Activated CD4-positive, alpha-beta memory T cell treated with anti-CD3 and anti-CD28 coated beads, Interleukin-2, amount 10 ng/mL, durations not matched to agents 7 days and 5 days (primary cell): ENCODE results near the gene CDH11. TPM values are rescaled to one million over a fixed set of nuclear protein-coding genes. Genes with fewer than 3 reads are reported as not detected.

Experiments
- CTCF ChIA-PET: fragments of 350-600 bp; sonication (Branson Sonifier 250); formaldehyde crosslinking; loops from one replicate; lab custom pipeline; 2021; ENCODE audit warnings: antibody characterized with exemption, inconsistent platforms; lab: Charles Lee
- POLR2A ChIA-PET: fragments of 350-600 bp; sonication (Branson Sonifier 250); formaldehyde crosslinking; loops from one replicate; lab custom pipeline; 2021; ENCODE audit warnings: antibody characterized with exemption; lab: Charles Lee
- DNase-seq: peaks from one replicate; pipeline ENCODE4 v3.0.0-alpha.2; 2020
- H3K27ac Mint-ChIP-seq: one replicate; pipeline ENCODE4 v1.8.0; 2021; ENCODE audit warnings: mild to moderate bottlenecking, mixed read lengths
- H3K27me3 Mint-ChIP-seq: one replicate; pipeline ENCODE4 v1.8.0; 2021; ENCODE audit warnings: mixed read lengths
- H3K36me3 Mint-ChIP-seq: one replicate; pipeline ENCODE4 v1.8.0; 2021; ENCODE audit warnings: low read depth, mixed read lengths
- H3K4me1 Mint-ChIP-seq: one replicate; pipeline ENCODE4 v1.8.0; 2021; ENCODE audit warnings: mixed read lengths
- H3K4me3 Mint-ChIP-seq: one replicate; pipeline ENCODE4 v1.8.0; 2021; ENCODE audit warnings: mild to moderate bottlenecking, mixed read lengths
- H3K9me3 Mint-ChIP-seq: one replicate; pipeline ENCODE4 v1.8.0; 2021; ENCODE audit warnings: mixed read lengths
- total RNA-seq, 2 experiments: library from RNA; stranded (reverse); gene quantifications; one replicate each; pipeline ENCODE4 v1.2.3, GENCODE V29; 2021

Gene CDH11
- total RNA-seq, 2 experiments from 2014 or later: not detected

DNA sequence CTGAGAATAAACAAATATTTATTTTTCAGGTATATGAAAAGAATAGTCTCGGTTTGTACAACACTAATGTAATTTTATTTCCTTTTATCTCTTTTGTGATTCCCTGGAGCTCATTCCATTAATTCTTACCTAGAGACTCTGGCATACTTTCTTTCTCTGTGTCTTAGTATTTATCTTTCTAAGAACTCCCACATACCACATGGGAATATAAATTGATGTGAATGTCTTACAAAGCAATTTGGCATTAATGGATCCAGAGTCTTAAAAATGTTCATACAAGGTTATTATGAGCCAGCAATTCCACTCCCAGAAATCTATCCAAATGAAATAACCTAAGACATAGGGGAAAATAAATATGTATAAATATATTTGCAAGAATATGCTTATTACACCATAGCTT, 202.7 kb downstream of the CDH11 start:
- Mint-ChIP-seq H3K4me1 (no peaks in the 10 kb centered on the region), H3K27me3 (no peaks in the 10 kb centered on the region), H3K36me3 (no peaks in the 10 kb centered on the region), H3K9me3 (peaks cover 12% of the 10 kb centered on the region), H3K4me3 (no peak overlapping the region), H3K27ac (no peak overlapping the region)
- ChIA-PET POLR2A (no interaction called here), CTCF (no interaction called here)
- DNase-seq: no peak

DNA sequence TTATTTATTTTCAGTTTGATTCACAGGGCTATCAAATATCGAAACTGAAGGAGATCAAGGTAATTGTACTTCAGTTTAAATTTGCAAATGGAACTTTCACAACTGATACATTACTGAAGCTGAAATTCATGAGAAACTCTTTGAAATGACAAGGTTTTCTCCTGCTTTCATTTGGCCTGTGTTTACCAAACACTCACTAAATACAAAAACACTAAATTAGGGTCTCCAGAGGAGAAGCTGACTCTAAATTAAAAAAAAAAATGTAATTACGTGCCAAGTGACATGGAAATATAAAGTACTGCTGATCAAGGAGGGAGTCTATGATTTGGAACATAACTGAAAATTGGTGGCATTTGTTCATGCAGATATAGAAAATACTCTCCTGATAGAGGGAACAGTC, 205.8 kb downstream of the CDH11 start:
- Mint-ChIP-seq H3K36me3 (no peaks in the 10 kb centered on the region), H3K27me3 (no peaks in the 10 kb centered on the region), H3K27ac (no peak overlapping the region), H3K4me1 (no peaks in the 10 kb centered on the region), H3K4me3 (no peak overlapping the region), H3K9me3 (peaks cover 10% of the 10 kb centered on the region)
- no peak for DNase-seq
- ChIA-PET POLR2A (no interaction called here), CTCF (no interaction called here)

DNA sequence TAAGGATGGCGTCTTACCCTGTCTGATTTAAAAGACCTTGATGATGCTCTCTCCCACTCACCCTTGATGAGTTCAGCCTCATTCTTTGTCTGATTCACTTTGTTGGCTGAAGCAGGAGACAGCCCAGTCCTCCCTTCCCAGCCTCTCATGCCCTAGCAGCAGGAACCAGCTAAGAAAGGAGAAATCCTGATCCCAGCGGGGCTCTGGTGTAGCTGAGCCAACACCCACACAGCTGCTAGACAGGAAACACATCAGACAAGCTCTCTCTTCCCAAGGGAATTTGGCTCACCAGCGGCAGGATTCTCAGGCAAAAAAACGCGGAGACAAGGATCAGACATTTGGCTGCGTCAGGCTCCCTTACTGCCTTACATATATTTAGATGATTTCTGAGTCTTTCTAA, 211.5 kb downstream of the CDH11 start:
- H3K27me3 Mint-ChIP-seq: no peaks in the 10 kb centered on the region
- no peaks in the 10 kb centered on the region for H3K4me1 Mint-ChIP-seq
- no peak for DNase-seq
- ChIA-PET CTCF (no interaction called here), POLR2A (no interaction called here)
- H3K36me3 Mint-ChIP-seq: no peaks in the 10 kb centered on the region
- no peak overlapping the region for H3K4me3 Mint-ChIP-seq
- peaks cover 12% of the 10 kb centered on the region for H3K9me3 Mint-ChIP-seq
- H3K27ac Mint-ChIP-seq: no peak overlapping the region

DNA sequence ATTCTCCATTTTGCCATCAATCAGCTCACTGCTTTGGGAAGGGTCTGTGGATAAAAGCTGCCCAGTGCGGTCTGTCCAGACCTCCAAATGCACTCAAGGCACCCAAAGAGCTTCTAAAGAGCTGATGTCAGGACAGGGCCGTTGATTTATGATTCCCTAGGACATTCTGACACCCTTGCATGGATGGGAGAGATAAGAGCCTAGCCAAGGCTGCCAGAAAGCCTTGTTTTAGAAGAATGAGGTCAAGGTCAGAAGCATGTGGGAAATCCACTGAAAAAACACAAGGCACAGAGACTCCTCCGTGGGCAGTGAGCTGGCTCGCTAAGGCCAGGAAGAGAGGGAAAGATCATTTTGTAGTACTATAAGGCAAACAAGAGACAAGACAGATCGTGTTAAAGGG, 214.0 kb downstream of the CDH11 start:
- no peak for DNase-seq
- CTCF ChIA-PET: no interaction called here
- no peak overlapping the region for H3K27ac Mint-ChIP-seq
- no peaks in the 10 kb centered on the region for H3K4me1 Mint-ChIP-seq
- peaks cover 12% of the 10 kb centered on the region for H3K9me3 Mint-ChIP-seq
- POLR2A ChIA-PET: no interaction called here
- H3K36me3 Mint-ChIP-seq: no peaks in the 10 kb centered on the region
- H3K27me3 Mint-ChIP-seq: no peaks in the 10 kb centered on the region
- no peak overlapping the region for H3K4me3 Mint-ChIP-seq

DNA sequence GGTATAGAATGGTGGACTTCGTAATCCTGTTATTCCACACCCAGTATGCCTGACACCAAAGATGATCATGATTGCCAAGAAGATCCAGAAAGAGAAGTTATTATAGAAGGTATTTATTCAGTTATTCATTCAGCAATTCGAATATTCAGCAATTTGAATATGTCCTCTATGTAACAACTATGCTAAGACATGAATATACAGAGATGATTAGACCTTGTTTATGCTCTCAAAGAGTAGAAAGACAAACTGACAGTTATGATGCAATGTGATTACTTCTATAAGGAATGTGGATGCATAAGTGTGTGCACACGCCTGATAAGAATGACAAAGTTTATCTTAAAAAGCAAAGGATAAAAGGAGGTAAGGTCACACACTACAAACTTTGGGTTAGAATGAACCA, 218.1 kb downstream of the CDH11 start:
- Mint-ChIP-seq H3K4me3 (no peak overlapping the region), H3K27ac (no peak overlapping the region), H3K36me3 (no peaks in the 10 kb centered on the region), H3K4me1 (no peaks in the 10 kb centered on the region), H3K9me3 (peaks cover 13% of the 10 kb centered on the region), H3K27me3 (no peaks in the 10 kb centered on the region)
- DNase-seq: no peak
- ChIA-PET CTCF (no interaction called here), POLR2A (no interaction called here)

DNA sequence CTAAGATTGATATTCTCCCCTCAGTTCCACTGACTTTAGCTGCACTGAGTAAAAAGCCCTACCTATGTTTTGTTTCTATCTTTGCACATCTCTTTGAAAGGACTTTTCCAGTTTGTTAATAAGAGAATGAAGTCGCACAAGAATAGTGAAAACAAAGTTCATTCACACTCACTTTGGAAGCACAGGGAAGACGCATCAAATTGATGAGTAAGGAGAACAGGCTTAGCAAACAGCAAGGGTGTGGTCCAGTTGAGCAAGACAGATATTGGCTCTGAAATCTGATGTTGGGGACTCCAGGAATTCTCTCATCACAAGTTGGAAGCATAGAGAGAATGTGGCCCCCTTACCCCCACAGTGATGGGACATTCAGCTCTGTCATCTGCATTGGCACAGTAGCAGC, 221.3 kb downstream of the CDH11 start:
- H3K27ac Mint-ChIP-seq: no peak overlapping the region

DNA sequence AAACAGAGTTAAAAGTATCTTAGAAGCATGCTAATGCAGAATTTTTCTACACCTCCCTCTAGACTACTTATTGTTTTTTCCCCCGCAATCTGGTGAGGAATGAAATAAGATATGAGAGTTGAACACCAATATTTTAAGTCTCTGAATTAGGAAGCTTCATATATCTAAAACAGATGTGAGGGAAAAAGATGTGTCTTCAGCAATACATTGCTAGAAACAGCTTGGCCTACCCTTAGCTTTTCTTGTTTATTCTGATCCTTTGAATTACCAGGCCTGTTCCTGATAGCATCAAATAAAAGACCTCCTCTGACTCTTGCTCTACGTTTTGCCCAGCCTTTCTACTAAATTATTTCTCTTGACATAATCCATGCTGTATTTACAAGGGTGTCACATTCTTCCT, 221.8 kb downstream of the CDH11 start:
- Mint-ChIP-seq H3K4me1 (no peaks in the 10 kb centered on the region), H3K27me3 (no peaks in the 10 kb centered on the region), H3K4me3 (no peak overlapping the region), H3K27ac (no peak overlapping the region), H3K36me3 (no peaks in the 10 kb centered on the region), H3K9me3 (peaks cover 11% of the 10 kb centered on the region)
- DNase-seq: no peak
- ChIA-PET CTCF (no interaction called here), POLR2A (no interaction called here)

More for the DNA sequence above, 221.3 kb downstream of the CDH11 start:
- ChIA-PET CTCF (no interaction called here), POLR2A (no interaction called here)
- Mint-ChIP-seq H3K36me3 (no peaks in the 10 kb centered on the region), H3K9me3 (peaks cover 11% of the 10 kb centered on the region), H3K4me1 (no peaks in the 10 kb centered on the region), H3K27me3 (no peaks in the 10 kb centered on the region), H3K4me3 (no peak overlapping the region)
- no peak for DNase-seq

DNA sequence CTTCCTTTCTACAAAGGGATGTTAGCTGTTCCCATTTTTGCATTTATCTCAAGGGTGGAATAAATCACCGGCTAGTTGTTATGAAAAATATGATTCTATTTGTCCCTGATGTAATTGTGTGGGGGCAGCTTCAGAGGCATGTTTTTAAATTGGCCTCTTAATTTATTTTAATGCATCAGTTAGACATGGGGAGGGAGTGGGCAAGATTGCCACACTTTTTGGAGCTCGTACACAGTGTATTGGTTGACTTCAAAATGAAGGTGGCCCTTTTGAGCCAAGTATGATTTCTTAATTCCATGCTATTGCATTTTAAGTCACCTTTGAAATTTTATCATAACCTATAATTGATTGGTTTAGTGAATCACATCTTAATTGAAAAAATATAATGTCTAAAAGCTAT, 223.7 kb downstream of the CDH11 start:
- Mint-ChIP-seq H3K4me1 (no peaks in the 10 kb centered on the region), H3K27me3 (no peaks in the 10 kb centered on the region), H3K36me3 (no peaks in the 10 kb centered on the region), H3K9me3 (peaks cover 18% of the 10 kb centered on the region), H3K4me3 (no peak overlapping the region), H3K27ac (no peak overlapping the region)
- DNase-seq: no peak
- ChIA-PET CTCF (no interaction called here), POLR2A (no interaction called here)
